Loucy (cell line): ENCODE results near the gene MTSS2.
"Not testable (repeated sequence)": the region's sequence is repeated elsewhere in the genome, so short reads cannot be mapped to it uniquely, and the experiment has no call there.

Experiments
- H2AFZ ChIP-seq: fragments of 200-600 bp; sonication (generic); 2 replicates; pipeline ENCODE4 v1.6.0; 2016; ENCODE audit warnings: antibody characterized with exemption, mild to moderate bottlenecking, low read length, moderate library complexity
- H3F3A ChIP-seq: fragments of 200-600 bp; 2 replicates; pipeline ENCODE4 v1.6.0; 2016; ENCODE audit warnings: antibody characterized with exemption, low read depth, mild to moderate bottlenecking
- H3K27me3 ChIP-seq: fragments of 200-600 bp; sonication (generic); 2 replicates; pipeline ENCODE4 v1.6.1; 2014; ENCODE audit warnings: low read length, mild to moderate bottlenecking; ENCODE audit not compliant: insufficient read depth, poor library complexity, severe bottlenecking
- H3K36me3 ChIP-seq: fragments of 200-600 bp; sonication (generic); 2 replicates; pipeline ENCODE4 v1.6.1; 2016; ENCODE audit warnings: low read length; ENCODE audit not compliant: insufficient read depth
- H3K4me1 ChIP-seq: fragments of 200-600 bp; sonication (generic); 2 replicates; pipeline ENCODE4 v1.5.1; 2014; ENCODE audit warnings: low read length, mild to moderate bottlenecking; ENCODE audit not compliant: insufficient read depth, poor library complexity, severe bottlenecking
- H3K4me2 ChIP-seq: fragments of 200-600 bp; sonication (generic); 2 replicates; pipeline ENCODE4 v1.6.0; 2014; ENCODE audit warnings: antibody characterized with exemption, low read length, low read depth, mild to moderate bottlenecking; ENCODE audit not compliant: poor library complexity, severe bottlenecking
- H3K4me3 ChIP-seq: fragments of 200-600 bp; sonication (generic); 2 replicates; pipeline ENCODE4 v1.5.1; 2014; ENCODE audit warnings: low read length, mild to moderate bottlenecking, mixed read lengths; ENCODE audit not compliant: poor library complexity, severe bottlenecking
- H3K79me2 ChIP-seq: fragments of 200-600 bp; sonication (generic); 2 replicates; pipeline ENCODE4 v1.6.1; 2014; ENCODE audit warnings: low read length; ENCODE audit not compliant: insufficient read depth
- H3K9ac ChIP-seq: fragments of 200-600 bp; sonication (generic); 2 replicates; pipeline ENCODE4 v1.6.0; 2014; ENCODE audit warnings: mild to moderate bottlenecking, low read depth, low read length, moderate library complexity; ENCODE audit not compliant: poor library complexity, severe bottlenecking
- H3K9me2 ChIP-seq: fragments of 200-600 bp; sonication (generic); replicated peaks from 2 replicates; pipeline ENCODE4 v1.6.1; 2016; ENCODE audit warnings: low read depth, low read length, mixed read lengths
- H3K9me3 ChIP-seq: fragments of 200-600 bp; sonication (generic); 2 replicates; pipeline ENCODE4 v1.6.1; 2014; ENCODE audit warnings: mild to moderate bottlenecking, antibody characterized with exemption, low read length, low read depth; ENCODE audit not compliant: insufficient read depth
- H4K20me1 ChIP-seq: fragments of 200-600 bp; sonication (generic); 2 replicates; pipeline ENCODE4 v1.6.0; 2014; ENCODE audit warnings: antibody characterized with exemption, low read length, mild to moderate bottlenecking; ENCODE audit not compliant: insufficient read depth, poor library complexity, severe bottlenecking
- EZH2phosphoT487 ChIP-seq: fragments of 200-600 bp; IDR thresholded peaks from 2 replicates; pipeline ENCODE4 v1.6.1; 2018; ENCODE audit warnings: antibody characterized with exemption, mild to moderate bottlenecking, moderate library complexity, borderline replicate concordance
- TF ChIP-seq, protein P1 (sequence below): fragments of 200-600 bp; sonication (generic); conservative IDR thresholded peaks from 2 replicates; pipeline ENCODE4 v1.5.1; 2014; ENCODE audit warnings: mild to moderate bottlenecking, antibody characterized with exemption, low read length

MTSS2 gene

DNA sequence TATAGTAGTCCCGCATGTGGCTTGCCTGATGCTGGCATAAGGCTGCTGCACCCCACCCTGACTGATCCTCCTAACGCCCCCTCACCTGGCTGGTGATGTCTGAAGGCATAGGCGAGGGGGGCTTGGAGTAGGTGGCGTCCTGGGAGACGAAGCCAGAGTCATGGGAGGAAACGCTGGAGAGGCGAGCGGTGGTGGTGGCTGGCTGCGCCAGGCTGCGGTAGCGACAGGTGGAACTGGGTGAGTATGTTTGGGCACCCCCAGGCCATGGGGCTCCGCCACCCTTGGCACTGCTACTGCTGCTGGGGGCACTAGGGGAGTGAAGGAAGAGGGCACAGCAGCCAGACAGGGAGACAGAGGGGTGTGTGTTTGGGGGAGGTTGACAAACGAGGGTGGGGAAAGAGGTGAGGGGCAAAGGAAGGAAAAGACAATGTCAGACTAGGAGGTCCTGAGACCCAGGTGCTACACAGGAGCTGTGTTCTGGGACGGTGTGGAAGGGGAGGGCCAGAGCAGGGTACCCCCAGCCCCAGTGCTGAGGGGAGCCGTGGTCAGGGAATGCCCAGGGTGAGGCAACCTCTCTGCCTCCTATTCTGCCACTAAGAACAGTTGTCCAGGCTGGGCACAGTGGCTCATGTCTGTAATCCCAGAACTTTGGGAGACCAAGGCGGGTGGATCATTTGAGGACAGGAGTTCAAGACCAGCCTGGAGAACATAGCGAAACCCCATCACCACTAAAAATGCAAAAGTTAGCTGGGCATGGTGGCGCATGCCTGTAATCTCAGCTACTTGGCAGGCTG, 11.4 kb downstream of the MTSS2 start:
- H3K4me2 ChIP-seq = no peak overlapping the region
- H3K4me1 ChIP-seq = no peaks in the 10 kb centered on the region
- peaks cover 3% of the 10 kb centered on the region; the same call in 1 of the 2 replicates for H3K36me3 ChIP-seq
- no peaks in the 10 kb centered on the region for H3K27me3 ChIP-seq
- H3K4me3 ChIP-seq = no peak overlapping the region
- no peaks in the 10 kb centered on the region for H3K9me3 ChIP-seq
- no peak for TF ChIP-seq EZH2phosphoT487
- TF ChIP-seq, protein P1, sequence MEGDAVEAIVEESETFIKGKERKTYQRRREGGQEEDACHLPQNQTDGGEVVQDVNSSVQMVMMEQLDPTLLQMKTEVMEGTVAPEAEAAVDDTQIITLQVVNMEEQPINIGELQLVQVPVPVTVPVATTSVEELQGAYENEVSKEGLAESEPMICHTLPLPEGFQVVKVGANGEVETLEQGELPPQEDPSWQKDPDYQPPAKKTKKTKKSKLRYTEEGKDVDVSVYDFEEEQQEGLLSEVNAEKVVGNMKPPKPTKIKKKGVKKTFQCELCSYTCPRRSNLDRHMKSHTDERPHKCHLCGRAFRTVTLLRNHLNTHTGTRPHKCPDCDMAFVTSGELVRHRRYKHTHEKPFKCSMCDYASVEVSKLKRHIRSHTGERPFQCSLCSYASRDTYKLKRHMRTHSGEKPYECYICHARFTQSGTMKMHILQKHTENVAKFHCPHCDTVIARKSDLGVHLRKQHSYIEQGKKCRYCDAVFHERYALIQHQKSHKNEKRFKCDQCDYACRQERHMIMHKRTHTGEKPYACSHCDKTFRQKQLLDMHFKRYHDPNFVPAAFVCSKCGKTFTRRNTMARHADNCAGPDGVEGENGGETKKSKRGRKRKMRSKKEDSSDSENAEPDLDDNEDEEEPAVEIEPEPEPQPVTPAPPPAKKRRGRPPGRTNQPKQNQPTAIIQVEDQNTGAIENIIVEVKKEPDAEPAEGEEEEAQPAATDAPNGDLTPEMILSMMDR = no peak
- no peaks in the 10 kb centered on the region for H3K9me2 ChIP-seq
- H3K9ac ChIP-seq = no peak overlapping the region
- H4K20me1 ChIP-seq = no peaks in the 10 kb centered on the region
- H3F3A ChIP-seq = no peaks in the 10 kb centered on the region
- no peaks in the 10 kb centered on the region for H3K79me2 ChIP-seq
- no peak overlapping the region for H2AFZ ChIP-seq

DNA sequence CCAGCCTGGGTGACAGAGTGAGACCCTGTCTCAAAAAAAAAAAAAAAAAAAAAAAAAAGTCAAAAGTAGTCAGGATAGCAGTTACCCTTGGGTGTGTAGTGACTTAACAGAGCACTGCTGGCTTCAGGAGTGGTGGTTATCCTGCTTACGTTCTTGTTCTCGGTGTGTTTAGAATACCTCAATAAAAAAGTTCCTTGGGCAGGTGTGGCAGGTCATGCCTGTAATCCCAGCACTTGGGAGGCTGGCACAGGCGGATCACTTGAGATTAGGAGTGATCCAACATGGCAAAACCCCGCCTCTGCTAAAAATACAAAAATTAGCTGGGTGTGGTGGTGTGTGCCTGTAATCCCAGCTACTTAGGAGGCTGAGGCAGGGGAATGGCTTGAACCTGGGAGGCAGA, 14.9 kb downstream of the MTSS2 start:
- not testable (repeated sequence) for H3K4me3 ChIP-seq, H3K36me3 ChIP-seq, H3K9me3 ChIP-seq, H3K79me2 ChIP-seq, H3F3A ChIP-seq, H4K20me1 ChIP-seq, H3K4me2 ChIP-seq, H3K9ac ChIP-seq, H3K9me2 ChIP-seq, H2AFZ ChIP-seq, H3K27me3 ChIP-seq, H3K4me1 ChIP-seq

DNA sequence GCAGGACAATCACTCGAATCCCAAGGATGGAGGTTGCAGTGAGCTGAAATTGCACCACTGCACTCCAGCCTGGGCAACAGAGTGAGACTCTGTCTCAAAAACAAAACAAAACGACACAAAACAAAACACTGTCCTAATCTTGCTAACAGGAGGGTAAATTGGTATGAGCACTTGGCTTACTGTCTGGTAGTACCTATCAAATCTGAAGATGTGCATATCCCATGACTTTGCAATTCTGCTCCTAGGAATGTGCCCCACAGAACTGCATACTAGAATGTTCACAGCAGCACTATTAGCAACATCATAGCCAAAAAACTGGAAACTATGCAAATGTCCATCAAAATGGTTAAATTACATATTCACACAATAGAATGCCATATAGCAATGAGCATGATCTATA, 15.7 kb downstream of the MTSS2 start:
- H3K9me2 ChIP-seq = no peaks in the 10 kb centered on the region

More for the DNA sequence above, 15.7 kb downstream of the MTSS2 start:
- Histone ChIP-seq H3K79me2 (no peaks in the 10 kb centered on the region), H3K4me1 (no peaks in the 10 kb centered on the region), H4K20me1 (no peaks in the 10 kb centered on the region), H3K27me3 (no peaks in the 10 kb centered on the region), H3F3A (no peaks in the 10 kb centered on the region), H3K9me3 (no peaks in the 10 kb centered on the region), H3K4me3 (no peak overlapping the region), H3K36me3 (peaks cover 10% of the 10 kb centered on the region; the same call in 1 of the 2 replicates), H3K4me2 (no peak overlapping the region), H3K9ac (no peak overlapping the region), H2AFZ (no peak overlapping the region)
- TF ChIP-seq EZH2phosphoT487 = no peak
- TF ChIP-seq, protein P1 = no peak
